Measurements from ENCODE around the gene HOXD10. TPM values are rescaled to one million over a fixed set of nuclear protein-coding genes. Genes with fewer than 3 reads are reported as not detected.

Gene HOXD10
- not detected for polyA plus RNA-seq (2013, experiment 1 of 4)
- not detected for polyA plus RNA-seq (2013, experiment 2 of 4)
- polyA plus RNA-seq (2013, experiment 3 of 4) = not detected
- polyA plus RNA-seq (2013, experiment 4 of 4) = not detected

DNA sequence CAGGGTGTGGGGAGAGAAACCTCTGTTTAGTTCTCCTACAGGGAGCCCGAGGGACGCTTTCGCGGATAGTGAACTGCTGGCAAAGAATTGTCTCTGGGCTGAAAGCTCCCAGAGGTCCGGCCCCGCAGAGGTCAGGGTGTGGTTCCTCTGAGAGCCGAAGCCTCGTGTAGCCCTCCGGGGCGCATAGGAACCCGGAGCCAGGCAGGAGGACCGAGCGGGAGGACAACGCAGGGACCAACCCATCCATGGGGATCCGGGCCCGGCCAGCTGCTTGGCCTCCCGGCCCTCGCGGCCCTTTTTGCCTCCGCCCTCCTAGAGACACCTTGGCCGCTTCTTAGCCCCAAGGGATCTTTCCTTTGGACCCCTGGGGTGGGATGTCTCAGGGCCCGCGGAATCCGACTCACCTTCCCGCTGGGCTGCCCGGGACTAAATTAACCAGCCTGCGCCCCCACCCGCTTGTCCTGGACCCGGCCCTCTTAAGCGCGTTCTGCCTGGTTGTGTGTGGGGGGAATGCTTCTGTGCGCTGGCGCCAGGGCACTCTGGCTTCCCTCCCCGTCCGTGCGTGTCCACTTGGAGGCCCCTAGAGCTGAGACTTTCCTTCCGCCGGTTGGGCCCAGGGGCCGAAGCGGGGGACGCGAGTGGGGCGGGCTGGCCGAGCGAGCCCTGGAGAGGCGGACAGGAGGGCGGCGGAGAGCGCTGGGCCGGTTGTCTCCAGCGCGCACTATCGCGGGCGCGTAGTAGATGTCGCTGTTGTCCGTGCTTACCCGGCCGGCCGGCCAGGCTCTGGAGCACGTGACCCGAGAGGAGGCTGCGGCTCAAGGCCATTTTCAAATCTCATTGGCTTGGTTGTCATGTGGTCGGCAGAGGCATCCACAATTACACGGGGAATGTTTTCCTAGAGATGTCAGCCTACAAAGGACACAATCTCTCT is at the start of gene HOXD10:
TSS of gene HOXD10 (plus strand) at position 896 of the 931 bp plus-strand sequence. CDS start 56 bp downstream, outside the sequence.
- WGBS, 2 experiments = 4 to 5% methylated on average over 66 of the region's 66 CpGs
- Histone ChIP-seq H3K4me1 (ENCODE audit: control insufficient read depth, insufficient read depth, low read length) (no peaks in the 10 kb centered on the region), H3K4me3 (ENCODE audit: insufficient read depth, low read depth, low read length) (no peak within 1 kb of the TSS)

DNA sequence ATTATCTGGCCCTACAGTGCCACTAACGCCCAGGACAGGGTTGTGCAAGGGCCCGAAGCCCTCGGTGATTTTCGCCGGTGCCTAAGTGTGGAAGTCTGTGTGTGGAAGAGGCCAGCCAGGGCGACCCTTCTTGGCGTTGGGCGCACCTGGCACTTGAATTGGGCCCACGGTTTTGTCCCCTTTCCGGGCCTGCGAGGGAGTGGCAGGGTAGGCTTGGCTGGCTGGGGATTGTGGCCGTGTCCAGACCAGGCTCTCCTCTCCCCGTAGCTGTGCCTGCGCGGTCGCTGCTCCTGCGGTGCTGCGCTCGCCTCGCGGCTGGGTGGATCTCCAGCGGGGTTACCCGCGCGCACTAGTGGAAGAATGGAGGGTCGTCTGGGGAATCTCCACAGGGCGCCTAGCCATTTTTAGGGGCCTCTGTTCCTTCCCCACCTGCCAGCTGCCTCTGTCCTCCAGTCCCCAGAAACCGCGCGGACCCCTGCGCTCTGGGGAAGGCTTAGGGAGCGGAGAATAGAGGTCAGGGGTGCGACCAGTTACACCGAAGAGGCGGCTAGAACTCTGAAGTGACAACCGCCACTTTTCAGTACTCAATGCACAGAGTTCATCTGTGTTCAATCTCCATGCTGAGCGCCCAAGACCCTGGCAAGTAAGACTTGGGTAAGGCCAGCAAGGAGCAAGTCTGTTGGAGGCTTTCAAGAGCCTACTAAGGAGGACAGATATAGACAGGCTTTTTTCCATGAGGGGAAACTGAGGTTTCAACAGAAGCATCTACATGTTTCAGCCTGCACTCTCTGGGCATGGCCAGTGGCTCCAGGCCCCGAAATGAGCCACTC is 48.8 kb upstream of the HOXD10 start:
- 91 to 92% methylated on average over 38 of the region's 38 CpGs for WGBS, 2 experiments
- H3K27me3 ChIP-seq (ENCODE audit: control insufficient read depth, insufficient read depth, low read length, poor library complexity, severe bottlenecking) = peaks cover 81% of the 10 kb centered on the region
- no peaks in the 10 kb centered on the region for H3K9me3 ChIP-seq (ENCODE audit: control insufficient read depth, low read length)
- H3K36me3 ChIP-seq (ENCODE audit: control insufficient read depth, insufficient read depth, low read length) = no peaks in the 10 kb centered on the region
- no peak overlapping the region for H3K4me3 ChIP-seq (ENCODE audit: insufficient read depth, low read depth, low read length)
- no peak overlapping the region for H3K27ac ChIP-seq (ENCODE audit: insufficient read depth, low read depth, low read length, poor library complexity, severe bottlenecking)
- no peaks in the 10 kb centered on the region for H3K4me1 ChIP-seq (ENCODE audit: control insufficient read depth, insufficient read depth, low read length)

More for the DNA sequence above, at the start of gene HOXD10:
- no peaks in the 10 kb centered on the region for H3K36me3 ChIP-seq (ENCODE audit: control insufficient read depth, insufficient read depth, low read length)
- peaks cover 100% of the 10 kb centered on the region for H3K27me3 ChIP-seq (ENCODE audit: control insufficient read depth, insufficient read depth, low read length, poor library complexity, severe bottlenecking)
- H3K27ac ChIP-seq (ENCODE audit: insufficient read depth, low read depth, low read length, poor library complexity, severe bottlenecking) = no peak within 1 kb of the TSS
- H3K9me3 ChIP-seq (ENCODE audit: control insufficient read depth, low read length) = no peaks in the 10 kb centered on the region

DNA sequence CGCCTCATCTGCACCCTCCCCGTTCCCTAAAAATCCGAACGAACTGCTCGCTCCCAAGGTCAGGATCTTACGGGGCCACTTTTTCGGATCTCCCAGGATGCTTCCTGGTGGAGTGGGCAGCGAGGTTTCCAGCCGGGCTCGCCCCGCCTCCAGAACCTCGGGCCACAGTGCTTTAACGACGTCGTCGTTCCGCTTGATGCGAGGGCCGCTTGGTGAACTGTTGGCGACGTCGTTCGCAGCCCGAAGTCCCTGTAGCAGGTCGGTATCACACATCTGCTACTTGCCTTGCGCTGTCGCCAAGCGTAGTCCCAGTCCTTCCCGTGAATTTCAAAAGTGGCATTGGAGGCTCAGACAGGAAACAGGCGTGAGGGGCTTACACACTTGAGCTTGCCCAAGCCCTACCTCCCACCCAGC is 48.2 kb upstream of the HOXD10 start:
- 88 to 89% methylated on average over 30 of the region's 30 CpGs for WGBS, 2 experiments
- no peak overlapping the region for H3K27ac ChIP-seq (ENCODE audit: insufficient read depth, low read depth, low read length, poor library complexity, severe bottlenecking)
- H3K4me1 ChIP-seq (ENCODE audit: control insufficient read depth, insufficient read depth, low read length) = no peaks in the 10 kb centered on the region
- no peaks in the 10 kb centered on the region for H3K9me3 ChIP-seq (ENCODE audit: control insufficient read depth, low read length)
- H3K4me3 ChIP-seq (ENCODE audit: insufficient read depth, low read depth, low read length) = no peak overlapping the region
- H3K36me3 ChIP-seq (ENCODE audit: control insufficient read depth, insufficient read depth, low read length) = no peaks in the 10 kb centered on the region
- peaks cover 87% of the 10 kb centered on the region for H3K27me3 ChIP-seq (ENCODE audit: control insufficient read depth, insufficient read depth, low read length, poor library complexity, severe bottlenecking)

DNA sequence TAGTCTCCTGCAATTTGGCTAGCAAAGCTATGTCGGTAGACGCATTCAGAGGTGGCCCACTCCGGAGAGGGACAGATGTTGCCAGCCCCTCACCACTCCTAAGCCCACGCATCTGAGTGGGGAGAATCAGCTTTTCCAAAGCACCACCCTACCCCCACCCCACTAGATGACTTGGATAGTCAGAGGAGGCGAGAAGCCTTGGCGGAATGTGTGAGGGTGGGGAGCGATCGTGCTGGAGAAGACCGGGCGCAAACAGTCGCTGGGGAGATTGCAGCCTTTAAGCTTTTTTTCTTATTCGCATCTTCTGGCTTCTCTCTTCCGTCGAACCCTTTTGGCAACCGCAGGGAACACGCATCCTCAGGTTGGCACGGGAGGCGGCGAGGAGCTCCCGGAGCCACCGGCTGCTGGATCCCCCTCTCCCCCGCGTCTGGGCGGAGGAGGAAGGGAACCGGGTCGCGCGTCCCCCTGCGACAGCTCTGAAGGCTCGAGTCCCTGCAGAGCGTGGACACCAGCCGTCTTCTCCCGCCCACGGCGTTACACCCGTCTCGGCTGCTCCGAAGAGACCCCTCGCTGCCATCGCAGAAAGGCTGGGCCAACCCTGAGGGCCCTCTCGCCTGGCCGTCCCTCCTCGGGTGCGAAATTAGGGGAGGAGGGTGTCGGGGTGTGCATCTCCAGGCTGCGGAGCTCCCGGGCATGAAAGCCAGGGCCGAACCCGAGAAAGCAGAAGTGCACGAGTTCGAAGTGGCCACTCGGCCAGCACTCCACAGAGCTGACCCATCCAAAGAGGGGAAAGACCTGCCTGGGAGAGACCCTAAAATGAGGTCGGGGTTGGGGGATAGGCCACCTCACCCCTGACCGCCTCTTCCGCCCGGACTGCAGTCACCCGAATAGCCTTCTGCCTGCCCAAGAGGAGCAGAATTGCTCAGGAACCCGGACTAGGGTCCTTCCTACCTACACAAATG is 45.0 kb upstream of the HOXD10 start:
- Histone ChIP-seq H3K36me3 (ENCODE audit: control insufficient read depth, insufficient read depth, low read length) (no peaks in the 10 kb centered on the region), H3K4me3 (ENCODE audit: insufficient read depth, low read depth, low read length) (no peak overlapping the region), H3K4me1 (ENCODE audit: control insufficient read depth, insufficient read depth, low read length) (no peaks in the 10 kb centered on the region), H3K27ac (ENCODE audit: insufficient read depth, low read depth, low read length, poor library complexity, severe bottlenecking) (no peak overlapping the region), H3K27me3 (ENCODE audit: control insufficient read depth, insufficient read depth, low read length, poor library complexity, severe bottlenecking) (peaks cover 95% of the 10 kb centered on the region), H3K9me3 (ENCODE audit: control insufficient read depth, low read length) (no peaks in the 10 kb centered on the region)
- WGBS, 2 experiments = 88 to 91% methylated on average over 57 to 58 of the region's 58 CpGs

DNA sequence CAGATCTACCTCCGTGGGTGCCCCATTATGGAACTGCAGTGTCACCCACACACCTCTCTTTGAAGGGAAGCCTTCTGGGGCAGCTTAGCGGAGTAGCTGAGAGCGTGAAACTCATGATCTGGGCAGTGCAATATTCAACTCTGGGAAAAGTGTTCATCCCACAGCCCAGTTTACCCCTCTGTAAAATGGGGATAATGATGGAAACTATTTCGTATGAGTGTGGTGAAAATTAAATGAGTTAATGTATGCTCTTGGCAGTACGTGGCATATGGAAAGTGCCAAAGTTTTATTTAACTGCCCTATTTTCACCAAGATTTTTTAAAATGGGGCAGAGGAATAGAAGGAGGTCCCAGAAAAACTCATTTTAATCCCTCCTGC is 44.3 kb upstream of the HOXD10 start:
- H3K36me3 ChIP-seq (ENCODE audit: control insufficient read depth, insufficient read depth, low read length) = no peaks in the 10 kb centered on the region
- H3K4me1 ChIP-seq (ENCODE audit: control insufficient read depth, insufficient read depth, low read length) = no peaks in the 10 kb centered on the region
- H3K9me3 ChIP-seq (ENCODE audit: control insufficient read depth, low read length) = no peaks in the 10 kb centered on the region
- no peak overlapping the region for H3K4me3 ChIP-seq (ENCODE audit: insufficient read depth, low read depth, low read length)
- no peak overlapping the region for H3K27ac ChIP-seq (ENCODE audit: insufficient read depth, low read depth, low read length, poor library complexity, severe bottlenecking)
- WGBS, 2 experiments = 86 to 87% methylated on average over 5 of the region's 5 CpGs
- H3K27me3 ChIP-seq (ENCODE audit: control insufficient read depth, insufficient read depth, low read length, poor library complexity, severe bottlenecking) = peaks cover 99% of the 10 kb centered on the region

DNA sequence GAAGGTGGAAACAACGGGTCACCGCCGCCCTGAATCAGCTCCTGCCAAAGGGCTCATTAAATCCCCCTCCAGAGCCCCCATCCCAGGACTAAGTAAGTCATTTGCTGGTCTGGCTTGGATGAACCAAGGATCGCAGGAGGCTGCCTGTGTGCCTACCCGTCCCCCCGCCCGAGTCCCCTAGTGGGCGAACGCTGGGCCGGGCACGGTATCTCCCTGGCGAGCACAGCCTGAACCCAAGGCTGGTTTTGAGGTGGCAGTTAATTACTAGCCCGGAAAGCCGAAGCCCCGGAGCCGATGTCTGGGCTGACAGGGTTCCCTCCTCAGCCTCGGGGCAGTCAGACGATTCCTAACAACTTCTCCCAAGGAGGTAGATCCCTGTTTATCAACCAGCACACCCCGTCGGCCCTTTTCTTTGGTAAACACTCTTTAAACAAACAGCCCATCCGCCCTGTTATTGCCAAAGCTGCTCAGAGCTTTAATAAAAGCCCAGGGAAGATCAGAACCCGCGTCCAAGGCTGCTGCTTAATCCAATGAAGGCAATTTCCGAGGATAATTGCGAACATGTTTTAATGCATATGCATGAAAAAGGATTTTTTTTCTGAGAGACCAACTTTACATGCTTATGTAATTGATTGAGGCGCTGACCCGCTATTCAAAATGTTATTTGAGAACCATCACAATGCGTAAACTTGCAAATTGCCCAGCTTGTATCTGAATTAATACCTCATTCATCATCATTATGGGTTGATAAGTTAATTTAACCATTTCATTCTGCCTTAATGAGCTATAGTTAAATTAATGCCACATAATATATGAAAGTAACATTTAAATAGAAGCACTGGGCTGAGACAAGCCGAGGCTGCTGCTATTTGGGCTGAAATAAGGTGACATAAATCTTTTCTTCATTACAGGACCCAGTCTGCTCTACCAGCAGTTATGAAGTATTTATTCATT is 43.4 kb upstream of the HOXD10 start:
- no peaks in the 10 kb centered on the region for H3K4me1 ChIP-seq (ENCODE audit: control insufficient read depth, insufficient read depth, low read length)
- 78% methylated on average over 29 of the region's 29 CpGs for WGBS, 2 experiments
- no peaks in the 10 kb centered on the region for H3K36me3 ChIP-seq (ENCODE audit: control insufficient read depth, insufficient read depth, low read length)
- no peak overlapping the region for H3K4me3 ChIP-seq (ENCODE audit: insufficient read depth, low read depth, low read length)
- no peak overlapping the region for H3K27ac ChIP-seq (ENCODE audit: insufficient read depth, low read depth, low read length, poor library complexity, severe bottlenecking)
- no peaks in the 10 kb centered on the region for H3K9me3 ChIP-seq (ENCODE audit: control insufficient read depth, low read length)
- peaks cover 99% of the 10 kb centered on the region for H3K27me3 ChIP-seq (ENCODE audit: control insufficient read depth, insufficient read depth, low read length, poor library complexity, severe bottlenecking)

DNA sequence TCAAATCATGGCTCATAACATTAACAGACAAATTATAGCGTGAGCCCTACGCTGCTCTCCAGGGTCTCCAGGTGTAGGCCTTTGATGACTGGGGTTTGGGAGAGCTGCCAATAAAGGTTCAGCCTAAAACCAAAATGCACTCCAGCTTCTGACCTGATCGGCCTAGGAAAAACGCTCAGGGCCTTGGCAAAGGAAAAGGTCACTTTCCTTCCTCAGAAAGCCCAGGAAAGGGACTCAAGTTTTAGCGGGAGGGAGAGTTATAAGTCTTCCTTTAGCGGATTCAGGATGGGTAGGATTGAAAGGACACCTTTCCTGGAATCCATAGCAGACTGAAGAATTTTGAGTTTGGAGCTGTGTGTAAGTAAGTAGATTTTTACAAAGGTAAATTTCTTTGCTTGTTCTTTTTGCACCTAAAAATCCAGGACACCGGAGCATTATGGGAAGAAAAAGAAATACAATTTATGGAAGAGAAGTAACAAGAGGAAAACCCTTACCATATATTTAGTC is 41.6 kb upstream of the HOXD10 start:
- no peak overlapping the region for H3K27ac ChIP-seq (ENCODE audit: insufficient read depth, low read depth, low read length, poor library complexity, severe bottlenecking)
- H3K9me3 ChIP-seq (ENCODE audit: control insufficient read depth, low read length) = no peaks in the 10 kb centered on the region
- no peaks in the 10 kb centered on the region for H3K36me3 ChIP-seq (ENCODE audit: control insufficient read depth, insufficient read depth, low read length)
- peaks cover 99% of the 10 kb centered on the region for H3K27me3 ChIP-seq (ENCODE audit: control insufficient read depth, insufficient read depth, low read length, poor library complexity, severe bottlenecking)
- H3K4me3 ChIP-seq (ENCODE audit: insufficient read depth, low read depth, low read length) = no peak overlapping the region
- 69 to 70% methylated on average over 6 of the region's 7 CpGs for WGBS, 2 experiments
- H3K4me1 ChIP-seq (ENCODE audit: control insufficient read depth, insufficient read depth, low read length) = no peaks in the 10 kb centered on the region

DNA sequence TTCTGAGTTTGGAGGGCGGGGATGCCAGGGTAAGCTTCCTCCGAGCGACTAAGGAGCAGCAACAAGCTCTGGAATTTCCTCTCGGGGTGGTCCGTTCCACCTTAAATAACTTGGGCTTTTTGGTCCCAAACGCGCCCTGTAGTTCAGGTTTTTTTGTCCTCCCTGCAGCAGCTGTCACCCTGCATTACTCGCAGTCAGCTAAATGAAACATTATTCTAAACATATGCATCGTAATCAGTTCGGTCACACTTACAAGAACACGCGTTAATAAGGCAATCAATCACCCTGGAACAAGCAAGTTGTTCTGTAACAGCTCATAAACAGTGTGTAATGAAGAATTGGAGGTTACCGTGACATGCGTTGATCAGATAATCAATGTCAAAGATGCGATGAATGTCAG is 41.1 kb upstream of the HOXD10 start:
- Histone ChIP-seq H3K36me3 (ENCODE audit: control insufficient read depth, insufficient read depth, low read length) (no peaks in the 10 kb centered on the region), H3K27ac (ENCODE audit: insufficient read depth, low read depth, low read length, poor library complexity, severe bottlenecking) (no peak overlapping the region), H3K4me1 (ENCODE audit: control insufficient read depth, insufficient read depth, low read length) (peaks cover 1% of the 10 kb centered on the region), H3K4me3 (ENCODE audit: insufficient read depth, low read depth, low read length) (no peak overlapping the region), H3K9me3 (ENCODE audit: control insufficient read depth, low read length) (no peaks in the 10 kb centered on the region), H3K27me3 (ENCODE audit: control insufficient read depth, insufficient read depth, low read length, poor library complexity, severe bottlenecking) (peaks cover 99% of the 10 kb centered on the region)
- 29 to 31% methylated on average over 15 of the region's 15 CpGs for WGBS, 2 experiments

All from ectodermal cell (in vitro differentiated cells).